ENCODE measurements around the gene GTF2A1L.
"Not testable (repeated sequence)": the region's sequence is repeated elsewhere in the genome, so short reads cannot be mapped to it uniquely, and the experiment has no call there.

The GTF2A1L gene

GRCh38 chr2:48617618-48618017 is at the start of gene GTF2A1L:
Gene GTF2A1L (plus strand): TSS chr2:48617856. CDS start chr2:48617875, 19 bp downstream.
- DNase-seq (ENCODE audit: low read depth in 2 of 2, low spot score in 1 of 2), result no peak

- no peak for DNase-seq (ENCODE audit: low read depth in 2 of 2, low spot score in 1 of 2)
These were observed 49.1 kb upstream of the GTF2A1L start for GRCh38 chr2:48568547-48568946.

- DNase-seq (ENCODE audit: low read depth in 2 of 2, low spot score in 1 of 2), result no peak
These were observed 48.2 kb upstream of the GTF2A1L start for GRCh38 chr2:48569433-48569832.

- DNase-seq (ENCODE audit: low read depth in 2 of 2, low spot score in 1 of 2), result no peak
These were observed 44.8 kb upstream of the GTF2A1L start for GRCh38 chr2:48572816-48573215.

- DNase-seq (ENCODE audit: low read depth in 2 of 2, low spot score in 1 of 2), result no peak
These were observed 43.0 kb upstream of the GTF2A1L start for GRCh38 chr2:48574353-48575287.

GRCh38 chr2:48578313-48578712 is 39.3 kb upstream of the GTF2A1L start:
- no peak for DNase-seq (ENCODE audit: low read depth in 2 of 2, low spot score in 1 of 2)

- no peak for DNase-seq (ENCODE audit: low read depth in 2 of 2, low spot score in 1 of 2)
These were observed 33.7 kb upstream of the GTF2A1L start for GRCh38 chr2:48583961-48584360.

- no peak for DNase-seq (ENCODE audit: low read depth in 2 of 2, low spot score in 1 of 2)
These were observed 33.1 kb upstream of the GTF2A1L start for GRCh38 chr2:48584551-48584950.

- DNase-seq (ENCODE audit: low read depth in 2 of 2, low spot score in 1 of 2), result no peak
These were observed 31.2 kb upstream of the GTF2A1L start for GRCh38 chr2:48586433-48586832.

GRCh38 chr2:48587560-48587959 is 30.1 kb upstream of the GTF2A1L start:
- no peak for DNase-seq (ENCODE audit: low read depth in 2 of 2, low spot score in 1 of 2)

GRCh38 chr2:48587961-48588360 is 29.7 kb upstream of the GTF2A1L start:
- no peak for DNase-seq (ENCODE audit: low read depth in 2 of 2, low spot score in 1 of 2)

GRCh38 chr2:48588745-48589144 is 28.9 kb upstream of the GTF2A1L start:
- DNase-seq (ENCODE audit: low read depth in 2 of 2, low spot score in 1 of 2), result no peak

- no peak for DNase-seq (ENCODE audit: low read depth in 2 of 2, low spot score in 1 of 2)
These were observed 28.4 kb upstream of the GTF2A1L start for GRCh38 chr2:48589170-48589767.

- no peak for DNase-seq (ENCODE audit: low read depth in 2 of 2, low spot score in 1 of 2)
These were observed 27.6 kb upstream of the GTF2A1L start for GRCh38 chr2:48590017-48590416.

- no peak for DNase-seq (ENCODE audit: low read depth in 2 of 2, low spot score in 1 of 2)
These were observed 25.6 kb upstream of the GTF2A1L start for GRCh38 chr2:48592067-48592466.

GRCh38 chr2:48596751-48597150 is 20.9 kb upstream of the GTF2A1L start:
- DNase-seq (ENCODE audit: low read depth in 2 of 2, low spot score in 1 of 2), result not testable (repeated sequence)

- DNase-seq (ENCODE audit: low read depth in 2 of 2, low spot score in 1 of 2), result no peak
These were observed 20.2 kb upstream of the GTF2A1L start for GRCh38 chr2:48597492-48597891.

GRCh38 chr2:48600204-48600813 is 17.3 kb upstream of the GTF2A1L start:
- DNase-seq (ENCODE audit: low read depth in 2 of 2, low spot score in 1 of 2), result no peak

GRCh38 chr2:48600917-48601316 is 16.7 kb upstream of the GTF2A1L start:
- DNase-seq (ENCODE audit: low read depth in 2 of 2, low spot score in 1 of 2), result no peak

- DNase-seq (ENCODE audit: low read depth in 2 of 2, low spot score in 1 of 2), result no peak
These were observed 16.3 kb upstream of the GTF2A1L start for GRCh38 chr2:48601349-48601748.

GRCh38 chr2:48605482-48606175 is 12.0 kb upstream of the GTF2A1L start:
- no peak for DNase-seq (ENCODE audit: low read depth in 2 of 2, low spot score in 1 of 2)

All from stimulated activated CD8-positive, alpha-beta memory T cell treated with anti-CD3 and anti-CD28 coated beads, Interleukin-4, amount 100 ng/mL, for 4 hours (primary cell).